ENCODE data around the gene NCR3LG1. TPM values are rescaled to one million over a fixed set of nuclear protein-coding genes. Genes with fewer than 3 reads are reported as not detected.

The NCR3LG1 gene
- total RNA-seq, 1 experiment from 2014 or later = 12.7 TPM

DNA sequence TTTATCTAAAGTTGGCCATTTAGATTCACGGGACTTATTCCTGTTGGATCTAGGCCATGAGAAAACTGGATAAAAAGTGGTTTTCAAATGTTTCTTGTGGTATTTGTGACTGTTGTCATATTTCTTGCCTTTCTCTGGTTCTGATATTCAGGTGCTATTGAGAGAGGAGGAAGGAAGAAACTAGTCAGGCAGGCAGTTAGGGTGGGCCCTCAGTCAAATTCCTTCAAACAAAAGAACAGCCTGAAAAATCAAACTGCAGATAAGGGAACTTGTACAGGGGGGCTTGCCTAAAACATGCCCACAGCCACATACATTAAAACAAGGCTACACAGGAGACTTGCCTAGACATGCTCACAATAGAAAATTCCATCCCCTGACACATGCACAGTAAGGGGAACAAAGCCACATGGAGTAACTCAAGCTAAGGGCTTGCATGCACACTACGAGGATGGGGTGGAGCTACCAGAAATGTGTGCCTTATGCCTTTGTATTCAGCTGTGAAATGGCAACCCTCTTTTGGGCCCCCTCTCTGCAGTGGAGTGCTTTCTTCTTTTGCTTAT lies 18.2 kb downstream of the NCR3LG1 start:
- no peak for DNase-seq (ENCODE audit: low spot score)

DNA sequence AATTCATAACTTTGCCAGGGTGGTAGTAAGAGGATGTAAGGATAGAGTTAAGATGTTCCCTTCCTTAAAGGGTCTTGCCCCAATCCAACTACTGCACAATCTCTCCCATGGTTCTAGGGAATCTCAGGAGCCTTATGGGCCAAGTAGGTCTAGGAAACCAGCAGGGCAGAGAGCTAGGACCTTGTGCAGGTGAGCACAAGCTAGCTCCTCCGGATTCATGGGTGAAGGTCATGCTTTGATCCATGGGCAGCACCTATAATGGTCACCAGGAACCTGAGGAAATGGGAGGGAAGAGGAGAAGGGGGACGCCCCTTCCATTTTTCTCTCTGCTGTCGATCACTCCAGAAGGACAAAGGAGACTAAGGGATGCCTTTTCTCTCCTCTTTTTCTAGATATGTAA lies 20.0 kb downstream of the NCR3LG1 start:
- DNase-seq (ENCODE audit: low spot score) = no peak

DNA sequence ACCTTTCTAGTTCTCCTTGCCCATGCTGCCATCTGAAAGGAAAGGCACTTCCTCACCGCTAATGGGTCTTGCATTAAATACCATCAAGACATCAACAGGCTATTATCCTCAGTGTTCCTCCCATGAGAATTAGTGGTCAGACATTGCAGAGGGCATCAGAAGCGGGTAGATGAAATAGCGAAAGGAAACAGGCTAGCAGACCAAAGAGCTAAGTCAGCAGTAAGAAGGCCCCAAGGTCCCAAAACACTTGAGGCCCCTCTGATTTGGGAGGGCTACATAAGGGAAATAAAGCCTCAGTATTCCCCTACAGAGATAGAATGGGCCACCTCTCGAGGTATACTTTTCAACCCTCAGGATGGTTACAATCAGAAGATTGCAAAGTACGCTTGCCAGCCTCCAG lies 23.9 kb downstream of the NCR3LG1 start:
- no peak for DNase-seq (ENCODE audit: low spot score)

DNA sequence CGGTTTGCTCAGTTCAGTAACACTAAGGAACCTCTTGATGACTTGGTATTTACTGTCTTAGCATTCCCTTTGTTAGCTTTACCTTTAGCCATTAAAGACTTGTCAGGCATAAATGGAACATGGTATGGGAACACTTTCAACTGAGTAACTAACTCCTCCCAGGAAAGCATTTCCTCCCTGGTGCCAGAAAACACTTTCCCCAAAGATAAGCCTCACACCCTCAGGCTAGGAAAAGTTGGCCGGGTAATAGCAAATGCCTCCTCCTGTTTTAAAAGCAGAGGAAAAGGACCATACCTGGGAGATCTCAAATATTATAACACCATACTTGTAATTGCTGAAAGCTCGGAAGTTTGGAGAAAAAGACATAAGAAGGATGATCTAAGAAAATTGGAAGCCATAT lies 24.9 kb downstream of the NCR3LG1 start:
- no peak for DNase-seq (ENCODE audit: low spot score)

DNA sequence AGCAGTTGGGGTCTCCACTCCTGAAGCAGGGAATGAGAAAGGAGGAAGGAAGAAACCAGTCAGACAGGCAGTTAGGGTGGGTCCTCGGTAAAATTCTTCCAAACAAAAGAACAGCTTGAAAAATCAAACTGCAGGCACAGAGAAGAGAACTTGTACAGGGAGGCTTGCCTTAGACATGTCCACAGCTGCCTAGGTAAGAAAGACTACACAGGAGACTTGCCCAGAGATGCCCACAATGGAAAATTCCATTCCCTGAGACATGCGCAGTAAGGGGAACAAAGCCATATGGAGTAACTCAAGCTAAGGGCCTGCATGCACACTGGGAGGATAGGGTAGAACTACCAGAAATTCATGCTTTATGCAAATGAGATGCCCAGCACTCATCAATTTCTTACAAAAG lies 27.1 kb downstream of the NCR3LG1 start:
- DNase-seq (ENCODE audit: low spot score) = no peak

DNA sequence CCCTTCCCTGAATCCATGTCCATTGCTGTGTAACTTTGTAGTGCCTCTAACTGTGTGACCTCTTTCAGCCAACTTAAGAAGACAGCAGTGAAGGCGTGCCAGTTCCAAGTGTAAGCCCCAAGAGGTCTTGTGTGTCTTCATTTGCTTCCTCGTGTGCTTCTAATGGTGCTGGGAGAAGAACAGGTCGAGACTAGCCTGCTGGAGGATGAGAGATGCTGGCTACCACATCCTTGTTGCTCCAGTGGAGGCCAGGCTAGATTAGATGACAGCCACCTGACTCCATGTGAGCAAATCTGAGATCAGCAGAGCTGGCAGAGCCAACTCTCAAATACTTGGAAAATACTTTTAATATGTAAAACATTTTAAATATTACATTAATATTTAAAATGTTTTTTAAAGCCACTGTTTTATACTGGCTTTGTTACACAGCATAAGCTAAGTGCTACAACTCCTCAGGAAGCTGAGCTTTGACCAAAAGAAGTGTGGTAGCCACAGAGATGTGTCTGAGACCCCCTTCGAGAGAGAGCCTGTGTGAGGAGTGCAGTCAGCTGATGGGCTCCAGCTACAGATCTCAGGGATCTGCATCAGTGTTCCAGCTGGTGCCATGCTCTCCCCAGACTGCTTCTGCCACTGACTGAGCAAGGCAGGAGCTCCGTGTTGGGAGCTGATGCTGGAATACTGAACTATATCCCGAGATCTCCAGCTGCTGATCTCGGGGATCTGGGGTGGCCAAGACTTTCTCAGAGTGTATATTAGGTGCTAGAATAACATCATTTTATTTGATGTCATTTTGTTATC lies 28.0 kb downstream of the NCR3LG1 start:
- DNase-seq (ENCODE audit: low spot score) = no peak

DNA sequence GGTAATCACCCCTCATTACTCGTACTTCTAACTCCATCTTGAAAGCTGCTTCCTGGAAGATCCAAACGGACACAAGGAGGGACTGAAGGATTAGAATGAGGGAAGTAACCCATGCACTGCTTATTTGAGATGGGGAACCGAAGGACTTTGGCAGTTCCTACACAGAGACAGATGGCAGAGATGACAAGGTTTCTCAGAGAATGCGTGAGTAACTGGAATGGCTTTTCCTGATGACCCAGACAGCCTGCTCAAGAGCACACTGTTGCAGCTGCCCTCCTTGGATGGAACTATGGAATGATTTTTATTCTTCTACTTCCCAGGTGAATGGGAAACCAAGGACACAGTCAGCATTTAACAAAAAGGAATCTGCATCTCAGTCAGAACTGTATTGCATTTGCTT lies 29.6 kb downstream of the NCR3LG1 start:
- no peak for DNase-seq (ENCODE audit: low spot score)

DNA sequence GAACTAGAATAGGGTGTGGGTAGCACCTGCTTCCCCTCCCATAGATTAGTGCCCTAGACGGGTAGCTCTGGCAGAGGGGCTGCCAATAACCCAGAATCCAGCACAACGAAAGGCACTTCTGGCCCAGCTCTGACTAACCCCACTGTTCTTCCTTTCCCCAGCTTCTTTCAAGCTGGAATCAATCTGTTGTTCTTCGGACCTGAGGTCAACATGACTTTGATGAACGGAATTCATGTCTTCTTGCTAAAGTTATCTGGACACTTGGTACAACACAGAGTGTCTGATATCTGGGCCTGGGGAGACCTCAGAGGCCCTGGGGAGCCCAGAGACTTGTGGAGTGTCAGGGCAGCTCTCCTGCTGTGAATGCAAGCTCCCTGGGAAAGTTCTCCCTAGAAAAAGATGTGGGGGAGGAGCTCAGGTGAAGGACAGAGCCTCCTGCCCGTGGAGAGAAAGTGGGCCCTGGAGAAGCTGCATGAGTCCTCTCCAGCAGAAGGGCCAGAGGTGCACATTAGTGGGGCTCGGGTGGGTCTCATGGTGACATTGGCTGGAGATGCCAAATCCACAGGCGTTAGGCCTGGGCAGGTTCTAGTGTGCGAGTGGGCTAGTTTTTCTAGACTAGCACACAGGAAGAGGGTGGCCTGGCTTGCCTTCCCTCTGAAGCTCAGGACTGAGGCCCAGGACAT lies 30.6 kb downstream of the NCR3LG1 start:
- no peak for DNase-seq (ENCODE audit: low spot score)

DNA sequence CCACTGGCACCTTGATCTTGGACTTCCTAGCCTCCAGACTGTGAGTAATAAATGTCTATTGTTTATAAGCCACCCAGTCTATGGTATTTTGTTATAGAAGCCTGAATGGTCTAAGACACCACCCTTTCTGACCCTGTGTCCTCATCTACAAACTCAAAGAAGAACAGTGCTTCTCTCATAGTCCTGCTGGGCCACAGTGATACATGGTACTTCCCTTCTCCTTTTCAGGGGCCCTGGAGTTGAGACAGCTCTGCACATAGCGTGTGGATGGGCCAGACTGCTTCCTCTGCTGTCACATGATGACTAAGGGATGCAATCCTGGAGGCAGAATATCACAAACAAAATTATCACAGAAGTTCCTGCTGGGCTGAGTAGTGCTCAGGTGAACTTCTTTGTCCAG lies 31.9 kb downstream of the NCR3LG1 start:
- DNase-seq (ENCODE audit: low spot score) = no peak

DNA sequence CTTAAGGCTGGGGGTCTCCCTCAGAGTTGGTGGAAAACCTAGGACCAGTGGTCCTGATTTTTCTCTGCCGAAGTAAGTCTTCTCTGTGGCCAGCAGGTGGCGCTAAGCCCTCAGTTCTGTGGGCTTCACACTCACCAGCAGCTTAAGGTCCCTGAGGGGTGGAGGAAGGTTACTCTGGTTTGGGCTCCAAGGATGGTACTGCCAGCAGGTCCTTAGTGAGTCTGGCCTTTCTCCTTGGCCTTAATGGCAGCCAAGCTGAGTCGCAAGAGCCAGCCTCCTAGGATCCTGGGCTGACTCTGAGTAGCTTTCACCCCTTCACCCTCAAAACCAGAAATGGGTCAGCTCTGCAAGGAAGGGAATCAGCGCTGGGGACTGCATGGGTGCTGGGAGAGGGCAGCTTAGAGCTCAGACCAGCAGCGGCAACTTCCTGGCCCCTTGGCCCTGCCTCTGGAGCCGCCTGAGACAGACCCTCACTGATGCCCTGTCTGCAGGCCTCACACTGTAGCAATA lies 32.5 kb downstream of the NCR3LG1 start:
- DNase-seq (ENCODE audit: low spot score) = peak; percentile 96

DNA sequence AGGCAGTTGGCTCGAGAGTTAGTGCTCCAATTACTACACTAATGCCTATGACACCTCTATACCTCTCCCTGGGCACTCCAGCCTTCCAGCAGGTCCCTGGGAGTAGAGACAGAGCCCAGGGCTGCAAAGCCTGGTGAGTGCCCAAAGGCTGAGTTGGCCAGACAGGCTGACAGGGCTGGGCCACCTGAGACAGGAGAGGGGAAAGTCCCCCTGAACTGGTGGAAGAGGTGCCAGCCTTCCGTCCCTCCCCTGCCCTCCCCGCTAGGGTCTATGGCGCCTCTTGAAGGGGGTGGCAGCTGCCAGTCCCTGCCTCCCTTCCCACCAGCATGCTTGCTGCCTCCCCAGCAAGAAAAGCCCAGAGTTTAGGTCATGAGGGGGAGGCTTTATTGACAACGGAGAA lies 33.9 kb downstream of the NCR3LG1 start:
- DNase-seq (ENCODE audit: low spot score) = no peak

DNA sequence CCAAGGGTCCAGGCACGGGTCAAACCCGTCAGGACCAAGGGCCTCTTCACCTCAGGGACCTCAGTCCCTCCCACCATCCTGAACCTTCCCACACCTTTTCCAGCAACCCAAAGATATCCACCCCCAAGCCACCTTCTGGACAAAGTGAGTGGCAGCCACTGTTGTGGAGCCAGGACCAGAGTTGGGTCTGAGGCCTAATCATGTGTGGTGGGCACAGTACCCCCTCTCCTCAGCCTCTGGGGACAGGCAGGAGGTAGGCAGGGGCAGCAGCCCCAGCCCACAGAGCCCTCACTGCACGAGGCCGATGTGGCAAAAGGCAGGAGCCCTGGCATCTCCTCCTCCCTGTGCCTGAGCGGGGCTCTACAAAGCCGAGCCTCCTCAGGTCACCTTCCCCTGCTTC lies 34.3 kb downstream of the NCR3LG1 start:
- no peak for DNase-seq (ENCODE audit: low spot score)

DNA sequence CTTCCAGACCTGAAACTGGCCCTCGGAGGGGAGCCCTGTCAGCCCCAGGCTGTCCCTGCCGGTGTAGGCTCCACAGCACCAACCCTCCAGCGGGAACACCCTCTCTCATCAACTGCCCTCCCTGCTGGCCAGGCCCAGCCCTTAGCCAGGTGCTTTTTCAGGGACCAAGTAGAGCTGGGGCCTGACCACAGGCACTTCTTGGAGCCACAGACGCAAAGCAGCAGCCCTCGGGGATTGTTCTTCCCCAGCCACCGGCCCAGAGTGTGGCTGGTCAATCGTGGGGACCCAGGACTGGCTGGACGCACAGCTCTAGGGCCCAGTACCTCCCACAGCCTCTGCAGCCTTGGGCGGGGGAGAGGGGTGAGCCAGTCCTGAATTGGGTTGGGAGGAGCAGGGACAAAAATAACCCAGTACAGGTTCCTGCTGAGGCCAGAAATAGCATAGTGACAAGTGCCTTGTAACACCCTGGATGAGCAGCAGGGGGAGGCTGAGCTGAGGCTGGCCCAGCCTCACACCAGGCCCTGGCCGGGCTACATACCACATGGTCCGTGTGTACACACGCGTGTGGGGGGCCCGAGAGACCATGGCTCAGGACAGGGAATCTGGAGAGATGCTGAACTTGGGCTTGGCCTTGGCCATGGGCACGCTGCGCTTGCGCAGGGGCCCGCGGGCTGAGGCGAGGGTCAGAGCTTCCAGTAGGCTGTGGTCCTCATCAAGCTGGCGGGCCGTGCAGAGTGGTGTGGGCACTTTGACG lies 34.9 kb downstream of the NCR3LG1 start:
- DNase-seq (ENCODE audit: low spot score) = peak; percentile 77

DNA sequence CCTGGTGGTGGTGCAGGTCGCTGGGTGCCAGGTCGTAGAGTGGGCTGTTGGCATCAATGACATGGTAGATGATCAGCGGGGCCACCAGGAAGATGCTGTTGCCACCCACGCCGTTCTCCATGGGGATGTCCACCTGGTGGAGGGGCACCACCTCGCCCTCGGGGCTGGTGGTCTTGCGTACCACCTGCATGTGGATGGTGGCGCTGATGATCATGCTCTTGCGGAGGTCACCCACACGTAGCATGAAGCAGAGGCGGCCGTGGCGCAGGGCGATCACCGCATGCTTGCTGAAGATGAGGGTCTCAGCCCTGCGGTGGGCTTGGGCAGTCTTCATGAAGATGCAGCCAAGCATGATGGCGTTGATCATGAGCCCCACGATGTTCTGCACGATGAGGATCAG lies 35.7 kb downstream of the NCR3LG1 start:
- DNase-seq (ENCODE audit: low spot score) = no peak

DNA sequence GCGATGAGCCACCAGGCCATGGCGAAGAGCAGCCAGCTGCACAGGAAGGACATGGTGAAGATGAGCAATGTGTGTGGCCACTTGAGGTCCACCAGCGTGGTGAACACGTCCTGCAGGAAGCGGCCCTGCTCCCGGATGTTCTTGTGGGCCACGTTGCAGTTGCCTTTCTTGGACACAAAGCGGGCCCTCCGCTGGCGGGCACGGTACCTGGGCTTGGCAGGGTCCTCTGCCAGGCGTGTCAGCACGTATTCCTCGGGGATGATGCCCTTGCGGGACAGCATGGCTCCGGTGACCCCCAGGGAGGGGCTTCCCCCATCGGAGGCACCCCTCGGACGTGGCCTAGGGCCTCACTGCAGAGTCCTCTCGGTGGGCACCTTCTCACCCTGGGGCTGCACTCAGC lies 36.2 kb downstream of the NCR3LG1 start:
- DNase-seq (ENCODE audit: low spot score) = no peak

DNA sequence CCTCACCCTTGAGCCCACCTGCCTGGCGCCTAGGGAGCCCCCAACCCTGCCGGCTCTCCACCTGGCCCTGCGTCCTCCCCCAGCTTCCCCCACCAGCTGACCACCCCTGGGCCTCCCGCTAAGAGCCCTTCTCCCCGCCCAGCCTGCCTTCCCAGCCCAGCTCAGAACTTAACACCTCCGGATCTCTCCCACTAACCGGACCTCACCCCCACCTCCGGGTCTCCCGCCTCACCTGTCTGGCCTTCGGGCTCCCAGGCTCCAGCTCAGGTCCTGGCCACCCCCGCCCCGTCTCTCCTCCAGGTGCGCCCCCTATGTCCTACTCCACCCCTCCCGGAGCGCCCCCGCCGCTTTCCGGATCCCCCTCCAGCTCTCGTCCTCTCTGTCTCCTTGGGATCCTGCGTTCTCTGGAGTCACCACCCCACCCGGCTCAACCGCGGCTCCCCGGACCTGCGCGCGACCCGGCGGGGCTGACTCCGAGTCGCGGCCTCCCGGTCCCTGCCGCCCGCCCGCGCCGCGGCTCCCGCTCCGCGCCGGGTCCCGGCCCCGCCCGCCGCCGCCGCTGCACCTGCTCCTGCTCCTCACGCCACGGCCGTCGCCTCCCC lies 37.1 kb downstream of the NCR3LG1 start, which contains the start of gene KCNJ11:
Gene KCNJ11, minus strand, starts transcription at position 51 of the 602 bp plus-strand sequence. CDS start 568 bp downstream, outside the sequence.
- no peak for DNase-seq (ENCODE audit: low spot score)

DNA sequence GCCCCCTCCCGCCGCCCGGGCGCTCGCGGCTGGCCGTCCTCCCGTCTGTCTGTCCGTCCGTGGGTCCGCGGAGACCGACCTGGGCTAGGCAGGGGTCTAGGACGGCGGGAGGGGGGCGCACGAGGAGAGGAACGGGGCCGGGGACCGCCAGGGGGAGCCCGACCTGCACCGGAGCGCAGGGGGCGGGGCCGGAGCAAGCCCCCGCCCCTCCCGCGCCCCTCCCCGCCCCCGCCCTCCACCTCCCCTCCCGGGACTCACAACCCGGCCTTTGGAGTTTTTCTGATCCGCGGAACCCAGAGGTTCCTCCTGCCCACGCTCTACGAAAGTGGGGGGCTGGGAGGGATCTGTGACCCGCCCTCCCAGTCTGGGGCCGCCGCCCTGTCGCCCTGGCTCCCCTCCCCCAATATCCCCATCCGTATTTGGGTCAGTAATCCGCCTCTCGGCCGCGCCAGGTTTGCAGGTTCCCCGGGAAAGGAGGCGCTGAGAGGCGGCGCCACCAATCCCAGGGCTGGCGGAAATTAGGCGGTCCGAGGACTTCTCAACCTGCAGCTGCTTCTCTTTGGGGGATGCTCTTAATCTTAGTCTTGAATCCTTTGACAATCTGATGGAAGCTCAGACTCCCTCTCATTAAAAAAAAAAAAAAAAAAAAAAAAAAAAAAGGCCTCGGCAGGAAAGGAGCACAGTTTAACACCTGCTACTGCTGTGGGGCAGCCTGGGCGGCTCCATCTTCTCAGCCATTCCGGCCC lies 37.8 kb downstream of the NCR3LG1 start:
- peak; percentile 82 for DNase-seq (ENCODE audit: low spot score)

DNA sequence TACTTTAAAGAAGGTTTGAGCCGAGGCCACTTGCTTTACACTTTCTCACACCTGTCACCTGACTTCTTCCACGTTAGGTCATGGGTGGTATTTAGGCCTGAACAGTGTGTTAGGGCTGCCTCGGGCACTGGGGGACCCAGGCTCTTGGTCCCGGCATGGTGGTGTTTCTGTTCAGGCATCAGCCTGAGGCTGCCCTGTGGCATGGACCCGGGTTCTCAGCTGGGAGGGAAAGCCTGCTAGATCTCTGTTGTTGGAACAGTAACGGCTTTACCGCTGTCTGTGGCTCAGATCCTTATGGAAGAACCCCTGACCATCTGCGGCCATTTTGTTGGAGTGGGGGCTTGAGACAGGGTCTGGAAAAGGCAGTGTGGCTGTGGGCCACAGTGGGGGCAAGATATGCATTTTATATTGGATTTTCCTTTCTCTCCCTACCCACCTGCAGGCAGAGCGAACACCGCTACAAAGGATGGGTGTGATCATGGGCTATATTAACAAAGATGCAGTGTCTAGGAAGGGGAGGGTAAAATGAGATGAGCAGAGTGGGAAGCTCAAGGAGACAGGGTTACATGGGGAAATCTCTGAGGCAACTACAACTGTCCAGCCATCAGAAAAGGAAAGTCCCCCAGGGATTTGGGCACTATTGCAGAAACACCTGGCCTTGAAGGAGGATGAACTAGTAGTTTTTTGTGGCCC lies 38.5 kb downstream of the NCR3LG1 start:
- DNase-seq (ENCODE audit: low spot score) = no peak

DNA sequence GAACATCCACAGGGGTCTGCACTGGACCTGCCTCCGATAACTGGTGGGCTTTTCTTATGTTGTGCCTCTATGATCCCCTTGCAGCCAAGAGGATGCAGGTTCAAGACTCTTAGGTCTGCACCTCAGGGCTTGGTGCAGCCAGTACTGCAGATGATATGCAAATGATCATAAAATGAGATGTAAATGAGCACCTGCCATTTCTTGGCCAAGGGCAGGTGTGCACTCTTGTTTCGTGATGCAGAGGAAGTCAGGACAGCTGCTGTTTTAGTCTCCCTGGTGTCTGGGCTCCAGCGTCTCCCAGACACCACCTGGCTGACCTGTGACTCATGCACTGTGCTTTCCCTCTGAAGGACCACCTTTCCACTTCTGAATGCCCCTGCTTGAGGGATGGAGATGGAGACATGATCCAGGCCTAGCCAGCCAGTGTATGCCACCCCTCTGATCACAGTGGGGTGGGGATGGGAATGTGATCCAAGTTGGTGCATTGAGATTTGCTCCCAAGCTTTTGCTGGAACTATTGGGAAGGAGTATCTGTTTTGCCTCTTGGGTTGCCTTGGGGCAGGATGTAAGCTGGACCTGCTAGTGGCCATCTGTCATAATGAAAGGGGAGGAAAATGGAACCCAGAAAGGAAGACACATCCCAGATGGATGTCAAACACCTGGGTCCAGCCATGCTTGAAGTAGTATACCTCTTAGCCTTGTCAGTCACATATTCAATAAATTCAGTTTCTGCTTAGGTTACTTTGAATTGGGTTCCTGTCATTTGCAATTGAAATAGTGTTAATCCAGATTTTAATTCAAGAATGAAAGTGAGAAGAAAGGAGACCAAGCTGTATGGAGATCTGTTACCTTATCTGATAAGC lies 40.1 kb downstream of the NCR3LG1 start:
- no peak for DNase-seq (ENCODE audit: low spot score)
